ENCODE measurements around the gene EDN3.

The EDN3 gene

DNA sequence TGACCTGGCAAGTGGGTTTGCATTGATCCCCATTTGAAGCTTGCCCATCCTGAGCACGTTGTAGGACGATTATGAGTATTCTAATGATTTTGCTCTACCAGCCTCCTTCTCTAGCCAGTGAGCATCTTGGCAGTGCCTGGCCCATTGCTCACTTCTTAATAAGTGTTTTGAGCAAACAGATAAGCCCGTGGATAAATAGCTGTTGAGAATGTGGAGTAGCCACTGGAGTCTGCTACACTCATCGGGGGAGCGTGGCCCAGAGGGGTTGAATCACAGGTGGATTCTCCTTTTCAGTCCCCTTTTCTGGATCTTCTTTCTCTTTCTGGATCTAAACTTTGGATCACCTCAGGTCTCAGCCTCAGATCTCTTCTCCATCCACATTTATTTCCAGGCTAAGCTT is 15.9 kb upstream of the EDN3 start:
- Histone ChIP-seq H2AFZ (ENCODE audit: low read depth, low read length, severe bottlenecking) (no peak overlapping the region), H3K36me3 (ENCODE audit: low read length) (no peaks in the 10 kb centered on the region), H3K4me3 (ENCODE audit: insufficient read depth, low read length, poor library complexity, severe bottlenecking) (no peak overlapping the region), H4K20me1 (ENCODE audit: low read depth, low read length) (no peaks in the 10 kb centered on the region), H3F3A (ENCODE audit: insufficient read depth) (no peaks in the 10 kb centered on the region), H3K27ac (ENCODE audit: low read depth, low read length) (no peak overlapping the region), H3K4me2 (ENCODE audit: low read depth, low read length, poor library complexity, severe bottlenecking) (no peak overlapping the region), H3K9me2 (replicated peaks; ENCODE audit: insufficient read depth, low read length) (no peaks in the 10 kb centered on the region), H3K9ac (ENCODE audit: low read length) (no peak overlapping the region), H3K27me3 (ENCODE audit: low read length) (peaks cover 2% of the 10 kb centered on the region; the same call in 1 of the 2 replicates), H3K9me3 (ENCODE audit: insufficient read depth, low read length) (no peaks in the 10 kb centered on the region), H3K79me2 (ENCODE audit: insufficient read depth, low read length) (no peaks in the 10 kb centered on the region)
- TF ChIP-seq, protein P1, sequence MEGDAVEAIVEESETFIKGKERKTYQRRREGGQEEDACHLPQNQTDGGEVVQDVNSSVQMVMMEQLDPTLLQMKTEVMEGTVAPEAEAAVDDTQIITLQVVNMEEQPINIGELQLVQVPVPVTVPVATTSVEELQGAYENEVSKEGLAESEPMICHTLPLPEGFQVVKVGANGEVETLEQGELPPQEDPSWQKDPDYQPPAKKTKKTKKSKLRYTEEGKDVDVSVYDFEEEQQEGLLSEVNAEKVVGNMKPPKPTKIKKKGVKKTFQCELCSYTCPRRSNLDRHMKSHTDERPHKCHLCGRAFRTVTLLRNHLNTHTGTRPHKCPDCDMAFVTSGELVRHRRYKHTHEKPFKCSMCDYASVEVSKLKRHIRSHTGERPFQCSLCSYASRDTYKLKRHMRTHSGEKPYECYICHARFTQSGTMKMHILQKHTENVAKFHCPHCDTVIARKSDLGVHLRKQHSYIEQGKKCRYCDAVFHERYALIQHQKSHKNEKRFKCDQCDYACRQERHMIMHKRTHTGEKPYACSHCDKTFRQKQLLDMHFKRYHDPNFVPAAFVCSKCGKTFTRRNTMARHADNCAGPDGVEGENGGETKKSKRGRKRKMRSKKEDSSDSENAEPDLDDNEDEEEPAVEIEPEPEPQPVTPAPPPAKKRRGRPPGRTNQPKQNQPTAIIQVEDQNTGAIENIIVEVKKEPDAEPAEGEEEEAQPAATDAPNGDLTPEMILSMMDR (IDR thresholded peaks at IDR 0.05; ENCODE audit: insufficient read depth, low read length, poor library complexity, severe bottlenecking), result no peak
- TF ChIP-seq EZH2phosphoT487 (conservative IDR thresholded peaks at IDR 0.05; ENCODE audit: low read length), result no peak

DNA sequence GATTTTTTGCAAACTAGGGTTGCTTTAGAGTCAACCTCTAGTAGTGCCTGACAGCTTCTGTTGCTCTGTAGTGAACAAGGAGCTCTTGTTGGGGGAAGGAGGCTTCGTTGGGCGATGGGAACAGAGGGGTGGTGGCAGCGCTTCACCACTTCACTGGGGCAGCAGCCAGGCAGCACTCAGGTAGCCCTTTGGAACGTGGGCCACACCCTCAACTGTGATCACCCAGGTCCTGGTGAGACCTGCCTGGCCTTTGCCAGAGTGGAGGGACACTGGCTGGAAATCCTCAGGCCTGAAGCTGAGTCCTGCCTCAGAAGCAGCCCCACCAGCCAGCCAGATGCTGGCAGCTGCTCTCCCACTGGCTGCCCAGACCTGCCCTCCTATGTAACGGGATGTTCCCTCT is 10.4 kb upstream of the EDN3 start:
- H3K9me2 ChIP-seq (replicated peaks; ENCODE audit: insufficient read depth, low read length), result no peaks in the 10 kb centered on the region
- H3K79me2 ChIP-seq (ENCODE audit: insufficient read depth, low read length), result no peaks in the 10 kb centered on the region
- H3F3A ChIP-seq (ENCODE audit: insufficient read depth), result no peaks in the 10 kb centered on the region
- H3K36me3 ChIP-seq (ENCODE audit: low read length), result no peaks in the 10 kb centered on the region
- no peak overlapping the region for H3K4me3 ChIP-seq (ENCODE audit: insufficient read depth, low read length, poor library complexity, severe bottlenecking)
- no peaks in the 10 kb centered on the region for H3K27me3 ChIP-seq (ENCODE audit: low read length)
- no peak for TF ChIP-seq EZH2phosphoT487 (conservative IDR thresholded peaks at IDR 0.05; ENCODE audit: low read length)
- TF ChIP-seq, protein P1 (IDR thresholded peaks at IDR 0.05; ENCODE audit: insufficient read depth, low read length, poor library complexity, severe bottlenecking), result no peak
- no peak overlapping the region for H3K27ac ChIP-seq (ENCODE audit: low read depth, low read length)
- no peak overlapping the region for H2AFZ ChIP-seq (ENCODE audit: low read depth, low read length, severe bottlenecking)
- H4K20me1 ChIP-seq (ENCODE audit: low read depth, low read length), result no peaks in the 10 kb centered on the region
- H3K9me3 ChIP-seq (ENCODE audit: insufficient read depth, low read length), result no peaks in the 10 kb centered on the region
- no peak overlapping the region for H3K4me2 ChIP-seq (ENCODE audit: low read depth, low read length, poor library complexity, severe bottlenecking)
- H3K9ac ChIP-seq (ENCODE audit: low read length), result no peak overlapping the region

DNA sequence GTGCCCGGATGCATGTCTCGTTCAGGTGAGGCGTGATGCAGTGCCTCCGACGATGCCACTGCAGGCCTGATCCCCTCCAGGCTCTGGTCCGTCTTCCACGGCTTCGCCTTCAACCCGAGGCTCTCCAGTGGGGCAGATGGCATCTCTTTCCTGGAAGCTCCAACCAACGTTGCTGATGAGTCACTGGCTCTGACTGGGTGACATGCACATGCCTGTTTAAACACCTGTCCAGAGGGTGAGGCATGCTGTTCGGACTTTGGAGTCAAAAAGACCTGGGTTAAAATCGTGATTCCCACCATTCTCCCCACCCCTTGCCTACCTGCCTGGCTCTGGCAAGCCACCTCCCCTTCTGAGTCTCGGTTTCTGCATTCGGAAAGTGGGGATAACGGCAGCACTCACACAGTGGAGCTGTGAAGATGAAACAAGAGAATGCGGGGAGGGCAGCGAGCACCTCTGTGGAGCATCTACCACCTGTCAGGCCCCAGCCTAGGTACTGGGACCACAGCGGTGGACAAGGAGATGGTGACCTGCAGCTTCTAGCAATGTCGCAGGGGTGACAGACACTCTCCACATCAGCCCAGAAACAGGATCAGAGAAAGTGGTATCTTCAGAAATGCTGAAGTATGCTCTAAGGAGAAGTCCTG is 8.5 kb upstream of the EDN3 start:
- Histone ChIP-seq H3K79me2 (ENCODE audit: insufficient read depth, low read length) (no peaks in the 10 kb centered on the region), H3K27ac (ENCODE audit: low read depth, low read length) (no peak overlapping the region), H3K4me3 (ENCODE audit: insufficient read depth, low read length, poor library complexity, severe bottlenecking) (no peak overlapping the region), H3K9me2 (replicated peaks; ENCODE audit: insufficient read depth, low read length) (no peaks in the 10 kb centered on the region), H3K36me3 (ENCODE audit: low read length) (no peaks in the 10 kb centered on the region), H3K9me3 (ENCODE audit: insufficient read depth, low read length) (no peaks in the 10 kb centered on the region), H3K9ac (ENCODE audit: low read length) (no peak overlapping the region), H3F3A (ENCODE audit: insufficient read depth) (no peaks in the 10 kb centered on the region), H3K27me3 (ENCODE audit: low read length) (0 out of 2 replicates have a peak, but pooled peaks cover 5% of the 10 kb centered on the region), H3K4me2 (ENCODE audit: low read depth, low read length, poor library complexity, severe bottlenecking) (no peak overlapping the region), H2AFZ (ENCODE audit: low read depth, low read length, severe bottlenecking) (no peak overlapping the region), H4K20me1 (ENCODE audit: low read depth, low read length) (no peaks in the 10 kb centered on the region)
- no peak for TF ChIP-seq EZH2phosphoT487 (conservative IDR thresholded peaks at IDR 0.05; ENCODE audit: low read length)
- TF ChIP-seq, protein P1 (IDR thresholded peaks at IDR 0.05; ENCODE audit: insufficient read depth, low read length, poor library complexity, severe bottlenecking), result no peak
